Epithelial cell of esophagus (primary cell): ENCODE measurements around the gene ZNF701.
"Not testable (repeated sequence)": the region's sequence is repeated elsewhere in the genome, so short reads cannot be mapped to it uniquely, and the experiment has no call there.

Source experiments
- DNase-seq: peaks from one replicate; pipeline ENCODE4 v3.0.0; 2010; ENCODE audit warnings: low read depth
- H3K4me3 ChIP-seq: 2 replicates; pipeline ENCODE4 v1.5.1; 2011; ENCODE audit warnings: mild to moderate bottlenecking, low read length, control low read depth
- CTCF ChIP-seq: IDR thresholded peaks from 2 replicates; pipeline ENCODE4 v1.5.1; 2011; ENCODE audit warnings: low read depth, mild to moderate bottlenecking, low read length, control low read depth, inconsistent platforms; ENCODE audit not compliant: insufficient read depth; ENCODE audit errors: missing control alignments

The ZNF701 gene

DNA sequence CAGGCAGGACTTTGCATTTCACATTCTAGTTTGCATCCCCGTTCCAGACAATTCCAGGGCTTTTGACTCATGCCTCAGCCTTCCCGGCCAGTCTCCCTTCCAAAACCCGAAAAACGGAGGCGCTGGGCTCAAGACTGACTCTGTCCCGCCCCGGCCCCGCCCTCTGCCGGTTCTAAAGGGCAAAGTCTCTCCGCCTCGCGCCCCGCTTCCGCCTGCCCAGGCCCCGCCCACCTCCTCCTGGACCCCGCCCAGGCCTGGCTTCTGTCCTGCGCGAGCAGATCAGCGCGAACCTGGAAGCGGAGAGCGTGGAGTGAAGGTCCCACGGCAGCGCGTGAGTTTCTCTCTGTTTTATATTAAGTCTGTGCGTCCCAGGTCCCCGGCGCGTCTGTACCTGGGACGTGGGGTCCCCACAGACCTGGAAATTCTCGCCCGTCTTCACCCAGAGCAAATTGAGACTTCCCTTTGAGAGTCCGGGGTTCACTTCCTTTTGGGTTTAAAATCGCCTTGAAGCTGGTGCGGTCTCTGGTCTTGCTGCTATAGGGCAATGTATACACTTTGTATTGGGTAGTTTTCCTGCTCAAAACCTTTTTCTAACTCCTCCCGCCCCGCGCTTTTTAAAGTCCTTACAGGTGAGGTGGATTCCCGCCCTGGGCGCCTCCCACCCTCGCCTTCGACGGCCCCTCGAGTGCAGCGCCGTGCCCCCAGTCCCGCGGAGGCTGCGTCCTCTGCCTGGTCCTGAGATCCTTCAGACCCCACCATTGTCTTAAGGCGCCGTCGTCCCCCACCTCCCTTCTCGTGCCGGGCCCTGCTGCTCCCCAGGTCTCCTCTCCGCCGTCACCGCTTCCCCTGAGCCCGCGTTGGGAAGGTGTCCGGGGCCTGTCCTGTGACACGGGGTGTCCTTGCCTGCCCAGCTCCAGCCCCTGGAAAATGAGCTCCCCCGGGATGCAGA lies 31.2 kb downstream of the ZNF701 start:
- peak; percentile 30 for TF ChIP-seq CTCF
- DNase-seq, result peak; percentile 94
- H3K4me3 ChIP-seq, result peak overlapping the region; percentile 78

- peak overlapping the region; percentile 78 for H3K4me3 ChIP-seq
- DNase-seq, result not testable (repeated sequence)
These were observed 31.9 kb downstream of the ZNF701 start for GRCh38 chr19:52601974-52602366.

GRCh38 chr19:52602941-52603340 lies 32.9 kb downstream of the ZNF701 start:
- peak; percentile 68 for DNase-seq
- H3K4me3 ChIP-seq, result no peak overlapping the region
- TF ChIP-seq CTCF, result no peak

DNA sequence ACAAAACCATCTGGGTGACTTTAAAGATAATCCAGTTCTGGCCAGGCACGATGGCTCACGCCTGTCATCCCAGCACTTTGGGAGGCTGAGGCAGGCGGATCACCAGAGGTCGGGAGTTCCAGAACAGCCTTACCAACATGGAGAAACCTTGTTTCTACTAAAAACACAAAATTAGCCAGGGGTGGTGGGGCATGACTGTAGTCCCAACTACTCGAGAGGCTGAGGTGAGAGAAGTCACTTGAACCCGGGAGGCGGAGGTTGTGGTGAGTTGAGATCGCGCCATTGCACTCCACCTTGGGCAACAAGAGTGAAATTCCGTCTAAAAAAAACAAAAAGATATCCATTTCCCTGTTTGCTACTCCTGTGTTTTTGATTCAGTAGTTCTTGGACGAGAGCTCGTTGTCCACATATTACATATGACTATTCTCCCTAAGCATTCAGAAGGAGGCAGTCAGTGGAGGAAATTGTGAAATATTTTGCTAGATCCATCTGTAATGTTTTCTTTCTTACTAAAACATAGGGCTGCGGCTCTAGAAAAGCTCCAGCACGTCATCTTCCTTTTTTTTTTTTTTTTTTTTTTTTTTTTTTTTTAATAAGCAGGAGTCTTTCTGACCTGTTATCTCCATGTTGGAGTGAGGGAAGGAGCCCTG lies 33.6 kb downstream of the ZNF701 start:
- no peak overlapping the region for H3K4me3 ChIP-seq
- no peak for DNase-seq
- TF ChIP-seq CTCF, result no peak

- no peak overlapping the region for H3K4me3 ChIP-seq
- TF ChIP-seq CTCF, result no peak
- no peak for DNase-seq
These were observed 43.3 kb downstream of the ZNF701 start for GRCh38 chr19:52613299-52613906.

- H3K4me3 ChIP-seq, result no peak overlapping the region
- TF ChIP-seq CTCF, result no peak
- no peak for DNase-seq
These were observed 51.3 kb downstream of the ZNF701 start for GRCh38 chr19:52621376-52621775.

- TF ChIP-seq CTCF, result no peak
- no peak overlapping the region for H3K4me3 ChIP-seq
- DNase-seq, result no peak
These were observed 52.2 kb downstream of the ZNF701 start for GRCh38 chr19:52622261-52622660.
